ENCODE measurements around the gene ZNF235.

DNA sequence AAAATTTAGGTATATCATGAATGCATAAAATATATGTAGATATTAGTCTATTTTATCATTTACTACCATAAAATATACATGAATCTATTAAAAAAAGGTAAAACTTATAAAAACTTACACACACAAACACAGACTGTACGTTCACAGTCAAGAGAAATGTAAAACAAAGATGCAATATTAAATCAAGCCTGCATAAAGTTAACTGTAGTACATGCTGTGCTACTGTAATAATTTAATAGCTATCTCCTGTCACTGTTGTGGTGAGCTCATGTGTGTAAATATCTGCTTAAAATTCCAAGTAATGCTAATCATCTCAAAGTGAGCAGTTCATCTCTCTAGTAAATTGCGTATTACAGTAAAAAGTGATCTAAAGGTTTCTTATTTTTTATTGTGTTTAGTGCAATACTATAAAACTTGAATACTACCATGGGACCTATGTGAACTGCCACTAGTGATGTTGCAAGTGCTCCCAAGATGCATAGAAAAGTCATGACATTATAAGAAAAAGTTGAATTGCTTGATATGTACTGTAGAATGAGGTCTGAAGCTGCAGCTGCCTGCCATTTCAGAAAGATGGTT is 45.9 kb downstream of the ZNF235 start:
- TF ChIP-seq, protein P1, sequence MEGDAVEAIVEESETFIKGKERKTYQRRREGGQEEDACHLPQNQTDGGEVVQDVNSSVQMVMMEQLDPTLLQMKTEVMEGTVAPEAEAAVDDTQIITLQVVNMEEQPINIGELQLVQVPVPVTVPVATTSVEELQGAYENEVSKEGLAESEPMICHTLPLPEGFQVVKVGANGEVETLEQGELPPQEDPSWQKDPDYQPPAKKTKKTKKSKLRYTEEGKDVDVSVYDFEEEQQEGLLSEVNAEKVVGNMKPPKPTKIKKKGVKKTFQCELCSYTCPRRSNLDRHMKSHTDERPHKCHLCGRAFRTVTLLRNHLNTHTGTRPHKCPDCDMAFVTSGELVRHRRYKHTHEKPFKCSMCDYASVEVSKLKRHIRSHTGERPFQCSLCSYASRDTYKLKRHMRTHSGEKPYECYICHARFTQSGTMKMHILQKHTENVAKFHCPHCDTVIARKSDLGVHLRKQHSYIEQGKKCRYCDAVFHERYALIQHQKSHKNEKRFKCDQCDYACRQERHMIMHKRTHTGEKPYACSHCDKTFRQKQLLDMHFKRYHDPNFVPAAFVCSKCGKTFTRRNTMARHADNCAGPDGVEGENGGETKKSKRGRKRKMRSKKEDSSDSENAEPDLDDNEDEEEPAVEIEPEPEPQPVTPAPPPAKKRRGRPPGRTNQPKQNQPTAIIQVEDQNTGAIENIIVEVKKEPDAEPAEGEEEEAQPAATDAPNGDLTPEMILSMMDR (IDR thresholded peaks at IDR 0.05), result no peak
- TF ChIP-seq POLR2A (IDR thresholded peaks at IDR 0.05), result no peak
- TF ChIP-seq POLR2AphosphoS5 (IDR thresholded peaks at IDR 0.05), result no peak

All from breast epithelium (tissue), 3 donors.